ENCODE data around the gene STK35. TPM values are rescaled to one million over a fixed set of nuclear protein-coding genes. Genes with fewer than 3 reads are reported as not detected.

Gene STK35
- total and polyA plus RNA-seq, 2 of the 8 experiments (the other 6 are each of a cell fraction or from before 2014, with no cell fraction given), result 24.9 to 45.0 TPM

DNA sequence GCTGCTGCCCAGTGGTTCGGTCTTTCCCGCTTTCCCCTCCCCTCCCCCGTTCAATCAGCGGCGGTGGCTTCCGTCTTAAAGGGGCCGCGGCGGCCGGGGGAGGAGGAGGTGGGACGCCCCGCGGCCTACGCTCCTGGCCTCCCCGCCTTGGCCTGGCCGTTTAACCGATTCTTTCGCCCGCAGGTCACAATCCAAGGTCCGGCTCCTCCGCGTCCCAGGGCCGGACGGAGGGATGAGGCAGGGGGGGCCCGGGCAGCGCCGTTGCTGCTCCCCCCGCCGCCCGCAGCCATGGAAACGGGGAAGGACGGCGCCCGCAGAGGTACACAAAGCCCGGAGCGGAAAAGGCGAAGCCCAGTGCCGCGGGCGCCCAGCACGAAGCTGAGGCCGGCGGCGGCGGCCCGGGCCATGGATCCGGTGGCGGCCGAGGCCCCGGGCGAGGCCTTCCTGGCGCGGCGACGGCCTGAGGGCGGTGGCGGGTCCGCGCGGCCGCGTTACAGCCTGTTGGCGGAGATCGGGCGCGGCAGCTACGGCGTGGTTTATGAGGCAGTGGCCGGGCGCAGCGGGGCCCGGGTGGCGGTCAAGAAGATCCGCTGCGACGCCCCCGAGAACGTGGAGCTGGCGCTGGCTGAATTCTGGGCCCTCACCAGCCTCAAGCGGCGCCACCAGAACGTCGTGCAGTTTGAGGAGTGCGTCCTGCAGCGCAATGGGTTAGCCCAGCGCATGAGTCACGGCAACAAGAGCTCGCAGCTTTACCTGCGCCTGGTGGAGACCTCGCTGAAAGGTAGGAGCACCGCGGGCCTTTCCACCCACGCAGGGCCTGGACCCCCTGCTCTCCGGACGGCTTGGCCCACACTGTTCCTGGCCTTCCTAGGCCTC, 1.2 kb downstream of the STK35 start:
- FAIRE-seq (no peak), DNase-seq (ENCODE audit: low read depth in 1 of 2, low spot score in 2 of 2) (peak; percentile 29 to 80)
- no peak overlapping the region for H2BK20ac ChIP-seq (ENCODE audit: low read length)
- H3K4ac ChIP-seq (replicated peaks; ENCODE audit: insufficient read length, low read depth, low read length), result no peak overlapping the region
- 2% methylated on average over 76 of the region's 95 CpGs; no CpG with 5 or more reads in 1 of the 2 experiments for WGBS, 2 experiments (ENCODE audit: extremely low coverage in 1 of 2, insufficient coverage in 1 of 2, insufficient read length in 1 of 2, insufficient replicate concordance in 2 of 2, low coverage in 1 of 2, low lambda C conversion rate in 2 of 2, missing lambda C conversion rate in 1 of 2)
- H3K27me3 ChIP-seq (replicated peaks in 1 of 4; ENCODE audit: control insufficient read depth in 3 of 4, extremely low read depth in 1 of 4, insufficient read depth in 3 of 4, low read length in 3 of 4), result no peaks in the 10 kb centered on the region
- H4K5ac ChIP-seq (ENCODE audit: insufficient read length, low read depth, low read length), result peak overlapping the region; percentile 96
- H2BK5ac ChIP-seq (ENCODE audit: low read depth, low read length), result peak overlapping the region; percentile 99
- peaks cover 16 to 21% of the 10 kb centered on the region in 2 experiments for H4K20me1 ChIP-seq (replicated peaks in 1 of 2; ENCODE audit: control insufficient read depth in 1 of 2, insufficient read depth in 2 of 2, low read length in 2 of 2)
- peaks cover 16% of the 10 kb centered on the region for H3K79me1 ChIP-seq (ENCODE audit: low read depth, low read length)
- no peak overlapping the region for H2AK5ac ChIP-seq (ENCODE audit: low read depth, low read length)
- H2BK12ac ChIP-seq (ENCODE audit: low read depth, low read length), result peak overlapping the region; percentile 99; the same call in 1 of the 2 replicates
- peak overlapping the region; percentile 48 for H3K18ac ChIP-seq (ENCODE audit: extremely low read depth, low read length)
- CTCF ChIA-PET (ENCODE audit: partially characterized antibody), result interaction anchor here (0.6 to 4.3 kb wide), 10 partner anchors 10 to 94 kb away, joined by 3 to 25 read pairs (median 4); no protein-coding TSS in a partner anchor
- peak overlapping the region; percentile 61 for H4K91ac ChIP-seq (replicated peaks; ENCODE audit: insufficient read length, low read length)
- no peak overlapping the region for H2BK120ac ChIP-seq (replicated peaks; ENCODE audit: low read depth, low read length)
- H3K56ac ChIP-seq (replicated peaks; ENCODE audit: insufficient read length, low read depth, low read length), result peak overlapping the region; percentile 70
- H3K23ac ChIP-seq (ENCODE audit: insufficient read length), result no peak overlapping the region
- peaks cover 2 to 12% (median 6%) of the 10 kb centered on the region in 4 experiments; a peak in 6 of 7 replicates for H3K4me1 ChIP-seq (replicated peaks in 1 of 4; ENCODE audit: control insufficient read depth in 3 of 4, insufficient read depth in 4 of 4, low read length in 3 of 4)
- H3K36me3 ChIP-seq (ENCODE audit: control insufficient read depth in 2 of 4, insufficient read depth in 4 of 4, low read length in 3 of 4), result peaks cover 0 to 10% (median 4%) of the 10 kb centered on the region in 4 experiments; a peak in 3 of 8 replicates
- peaks cover 18% of the 10 kb centered on the region for H3K23me2 ChIP-seq (ENCODE audit: low read depth, low read length)
- no peaks in the 10 kb centered on the region for H3K9me3 ChIP-seq (ENCODE audit: insufficient read depth in 2 of 2, low read depth in 1 of 2, low read length in 1 of 2)
- H2BK15ac ChIP-seq (ENCODE audit: low read length), result 0 out of 2 replicates have a peak overlapping the region, but pooled peaks have one; percentile 72
- no peak overlapping the region for H3K14ac ChIP-seq (ENCODE audit: insufficient read length)
- peak overlapping the region; percentile 95 to 100 for H3K4me2 ChIP-seq (ENCODE audit: insufficient read depth in 1 of 2, low read depth in 2 of 2, low read length in 2 of 2)
- H3K27ac ChIP-seq (ENCODE audit: low read depth, low read length), result peak overlapping the region; percentile 100
- H3K79me2 ChIP-seq (ENCODE audit: control insufficient read depth in 1 of 2, insufficient read depth in 2 of 2, low read length in 2 of 2), result peaks cover 14 to 48% of the 10 kb centered on the region in 2 experiments
- peak overlapping the region; percentile 91; the same call in 1 of the 2 replicates for H2AFZ ChIP-seq (ENCODE audit: low read length)
- POLR2A ChIA-PET (ENCODE audit: partially characterized antibody), result interaction anchor here (0.7 to 4.2 kb wide), 35 partner anchors 10 to 366 kb away, joined by 3 to 30 read pairs (median 4); partner anchors contain the start of gene SNRPB
- H3K4me3 ChIP-seq (ENCODE audit: extremely low read depth in 1 of 4, insufficient read depth in 2 of 4, low read depth in 3 of 4, low read length in 4 of 4), result peak overlapping the region; percentile 80 to 92 (median 88)
- H4K8ac ChIP-seq (ENCODE audit: extremely low read depth, insufficient read depth, low read length), result peak overlapping the region; percentile 92
- H3K9ac ChIP-seq (replicated peaks in 1 of 4; ENCODE audit: extremely low read depth in 1 of 4, low read depth in 3 of 4, low read length in 3 of 4), result peak overlapping the region; percentile 97 to 99 (median 99)
- TF ChIP-seq CHD2 (IDR thresholded peaks at IDR 0.05; ENCODE audit: low read length) (0 out of 2 replicates have a peak, but pooled peaks have one; percentile 28), EP300 (IDR thresholded peaks at IDR 0.05; ENCODE audit: borderline replicate concordance in 1 of 2, low read depth in 2 of 2, low read length in 2 of 2) (no peak), SP2 (IDR thresholded peaks at IDR 0.05; ENCODE audit: low read length) (no peak), SRF (IDR thresholded peaks at IDR 0.05; ENCODE audit: low read depth, low read length) (no peak), NRF1 (IDR thresholded peaks at IDR 0.05; ENCODE audit: low read depth, low read length) (no peak), JUN (IDR thresholded peaks at IDR 0.05; ENCODE audit: low read depth, low read length) (no peak), POLR2A (IDR thresholded peaks at IDR 0.05; ENCODE audit: control extremely low read depth in 1 of 2, low read depth in 2 of 2, low read length in 2 of 2) (peak; percentile 58 to 93), TAF7 (optimal IDR thresholded peaks at IDR 0.05; ENCODE audit: borderline replicate concordance, low read depth, low read length) (peak; percentile 40), CEBPB (IDR thresholded peaks at IDR 0.05; ENCODE audit: low read depth, low read length) (no peak), SP4 (IDR thresholded peaks at IDR 0.05; ENCODE audit: low read length) (no peak), ASH2L (IDR thresholded peaks at IDR 0.05; ENCODE audit: low read length) (peak; percentile 68), BRCA1 (IDR thresholded peaks at IDR 0.05; ENCODE audit: low read depth, low read length) (no peak)
